Hematopoietic multipotent progenitor cell treated with erythropoietin and hydrocortisone succinate and interleukin-3 and kit ligand, for 8 days (in vitro differentiated cells): Measurements from ENCODE around the gene POLR1A.

Experiments used
- DNase-seq: peaks from one replicate; pipeline ENCODE4 v3.0.0-alpha.2; 2015

POLR1A gene

GRCh38 chr2:86019121-86019520 lies 86.6 kb downstream of the POLR1A start:
- DNase-seq = no peak

GRCh38 chr2:86017901-86018896 lies 87.5 kb downstream of the POLR1A start:
- DNase-seq = no peak

GRCh38 chr2:86016581-86016980 lies 89.1 kb downstream of the POLR1A start:
- no peak for DNase-seq

- no peak for DNase-seq
These were observed 90.0 kb downstream of the POLR1A start for GRCh38 chr2:86015699-86016098.

GRCh38 chr2:86015006-86015405 lies 90.7 kb downstream of the POLR1A start:
- DNase-seq = no peak

GRCh38 chr2:86014493-86014892 lies 91.2 kb downstream of the POLR1A start:
- no peak for DNase-seq

GRCh38 chr2:86012007-86012712 lies 93.5 kb downstream of the POLR1A start:
- DNase-seq = no peak

- no peak for DNase-seq
These were observed 94.2 kb downstream of the POLR1A start for GRCh38 chr2:86011449-86011941.

GRCh38 chr2:86010083-86010482 lies 95.6 kb downstream of the POLR1A start:
- DNase-seq = no peak

- DNase-seq = no peak
These were observed 99.2 kb downstream of the POLR1A start for GRCh38 chr2:86006524-86006923.

- DNase-seq = peak; percentile 28
These were observed 101.7 kb downstream of the POLR1A start for GRCh38 chr2:86003967-86004366.

- DNase-seq = no peak
These were observed 102.6 kb downstream of the POLR1A start for GRCh38 chr2:86003104-86003503.

GRCh38 chr2:86002375-86002774 lies 103.3 kb downstream of the POLR1A start:
- no peak for DNase-seq

- DNase-seq = no peak
These were observed 104.4 kb downstream of the POLR1A start for GRCh38 chr2:86001326-86001725.

- no peak for DNase-seq
These were observed 104.8 kb downstream of the POLR1A start for GRCh38 chr2:86000938-86001312.

GRCh38 chr2:86000131-86000937 lies 105.4 kb downstream of the POLR1A start:
- no peak for DNase-seq

- no peak for DNase-seq
These were observed 106.4 kb downstream of the POLR1A start for GRCh38 chr2:85999061-85999831.

GRCh38 chr2:85998071-85998991 lies 107.4 kb downstream of the POLR1A start:
- no peak for DNase-seq

GRCh38 chr2:85997017-85997970 lies 108.4 kb downstream of the POLR1A start:
- no peak for DNase-seq

- peak; percentile 62 for DNase-seq
These were observed 109.1 kb downstream of the POLR1A start for GRCh38 chr2:85996591-85996990.
